ENCODE data around the gene FERD3L.

FERD3L gene

DNA sequence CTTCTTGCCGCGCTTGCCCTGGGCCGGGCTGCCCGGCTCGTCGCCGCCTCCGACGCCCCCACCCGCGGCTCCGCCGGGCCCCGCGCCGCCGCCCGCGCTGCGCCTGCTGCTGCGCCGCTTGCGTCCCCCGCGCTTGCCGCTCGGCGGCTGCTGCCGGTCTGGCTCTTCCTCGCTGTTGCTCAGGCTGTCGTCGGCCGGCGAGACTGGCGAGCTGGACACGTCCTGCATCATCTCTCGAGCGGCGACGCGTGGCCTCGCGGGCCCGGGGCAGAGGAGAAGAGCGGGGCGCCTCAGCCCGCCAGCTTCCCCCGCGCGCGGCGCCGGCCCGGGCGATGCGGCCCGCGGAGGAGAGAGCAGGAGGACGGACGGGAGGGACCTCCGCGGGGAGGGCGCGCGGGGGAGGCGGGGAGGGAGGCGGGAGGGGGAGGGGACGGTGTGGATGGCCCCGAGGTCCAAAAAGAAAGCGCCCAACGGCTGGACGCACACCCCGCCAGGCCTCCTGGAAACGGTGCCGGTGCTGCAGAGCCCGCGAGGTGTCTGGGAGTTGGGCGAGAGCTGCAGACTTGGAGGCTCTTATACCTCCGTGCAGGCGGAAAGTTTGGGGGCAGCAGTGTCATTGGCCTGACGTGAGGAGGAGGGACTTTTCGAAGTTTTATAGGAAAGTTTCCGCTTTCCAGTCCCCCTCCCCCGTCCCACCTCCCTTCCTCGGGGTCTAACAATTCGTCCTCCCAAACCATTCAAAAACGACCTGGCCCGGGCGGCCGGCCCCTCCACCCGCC lies 27.9 kb downstream of the FERD3L start, which contains the start of gene TWIST1:
TSS of gene TWIST1 (minus strand) at position 546 of the 779 bp plus-strand sequence. CDS start at position 231, 315 bp downstream.
- DNase-seq (ENCODE audit: low read depth) = peak; percentile 98

DNA sequence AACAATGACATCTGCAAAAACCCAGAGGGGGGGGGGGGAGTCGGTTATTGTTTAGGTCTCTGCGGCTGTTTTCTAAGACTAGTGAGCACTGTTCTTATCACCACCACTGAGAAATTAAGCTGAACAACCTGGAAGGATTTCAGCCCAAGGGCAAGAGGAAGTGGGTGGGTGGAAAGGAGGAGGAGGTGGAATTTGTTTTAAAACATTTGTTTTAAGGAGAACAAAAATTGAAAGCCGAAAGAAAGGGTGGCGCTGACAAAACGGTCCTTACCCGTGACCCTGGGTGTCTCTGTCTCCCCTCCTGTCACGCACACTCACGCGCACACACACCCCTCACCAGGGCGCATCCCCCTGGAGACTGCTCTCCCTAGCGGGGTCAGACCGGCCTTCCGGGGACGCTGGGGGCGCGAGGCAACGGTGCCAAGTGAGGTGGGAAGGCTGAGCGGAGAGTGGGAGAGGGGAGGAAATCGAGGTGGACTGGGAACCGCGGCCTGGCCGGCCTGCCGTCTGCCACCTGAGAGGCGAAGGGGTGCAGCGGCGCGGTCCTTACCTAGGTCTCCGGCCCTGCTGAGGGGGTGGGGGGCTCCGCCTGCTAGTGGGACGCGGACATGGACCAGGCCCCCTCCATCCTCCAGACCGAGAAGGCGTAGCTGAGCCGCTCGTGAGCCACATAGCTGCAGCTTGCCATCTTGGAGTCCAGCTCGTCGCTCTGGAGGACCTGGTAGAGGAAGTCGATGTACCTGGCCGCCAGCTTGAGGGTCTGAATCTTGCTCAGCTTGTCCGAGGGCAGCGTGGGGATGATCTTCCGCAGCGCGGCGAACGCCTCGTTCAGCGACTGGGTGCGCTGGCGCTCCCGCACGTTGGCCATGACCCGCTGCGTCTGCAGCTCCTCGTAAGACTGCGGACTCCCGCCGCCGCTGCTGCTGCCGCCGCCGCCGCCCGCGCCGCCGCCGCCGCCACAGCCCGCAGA lies 28.8 kb downstream of the FERD3L start:
- no peak for DNase-seq (ENCODE audit: low read depth)

DNA sequence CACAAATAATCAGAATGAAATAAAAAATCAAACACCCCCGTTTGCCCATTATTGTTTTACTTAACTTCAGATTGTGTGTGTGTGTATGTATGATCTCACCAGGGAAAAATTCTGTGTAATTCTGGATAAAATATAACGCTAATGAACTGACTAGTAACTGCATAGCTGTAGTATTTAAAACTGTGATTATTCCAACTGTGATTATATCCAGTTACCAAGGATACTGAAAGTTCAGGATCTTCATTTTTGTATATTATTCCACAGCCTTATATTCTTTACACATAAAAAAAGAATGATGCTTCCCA lies 30.7 kb downstream of the FERD3L start:
- no peak for DNase-seq (ENCODE audit: low read depth)

DNA sequence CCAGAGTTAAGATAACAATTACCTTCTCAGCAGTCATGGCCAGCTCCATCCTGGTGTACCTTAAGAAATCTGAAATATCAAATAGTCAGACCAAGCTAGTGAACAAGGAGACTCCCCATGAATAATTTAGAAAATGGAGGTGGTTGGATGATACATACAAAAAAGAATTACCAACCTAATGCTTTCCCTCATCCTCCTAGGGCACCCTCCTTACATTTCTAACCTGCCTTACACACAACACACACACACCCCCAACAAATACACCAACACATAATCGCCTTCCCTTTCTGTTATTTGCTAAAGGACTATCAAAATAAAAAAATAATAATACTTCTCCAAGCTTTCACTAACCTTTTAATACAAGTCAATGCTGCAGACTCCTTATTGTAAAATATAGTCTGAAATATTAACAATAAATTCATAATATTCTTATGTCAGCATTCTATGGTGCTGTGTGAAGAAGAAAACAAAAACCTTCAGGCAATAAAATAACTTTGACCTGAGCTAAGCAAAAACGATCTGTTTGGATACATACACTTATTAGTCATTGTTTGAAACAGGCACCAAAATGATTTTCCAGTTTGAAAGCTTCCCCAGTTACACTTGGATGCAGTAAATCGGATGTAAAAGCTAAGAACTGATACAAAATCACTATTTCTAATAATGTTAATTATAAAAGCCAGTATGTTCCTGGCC lies 31.2 kb downstream of the FERD3L start:
- no peak for DNase-seq (ENCODE audit: low read depth)

DNA sequence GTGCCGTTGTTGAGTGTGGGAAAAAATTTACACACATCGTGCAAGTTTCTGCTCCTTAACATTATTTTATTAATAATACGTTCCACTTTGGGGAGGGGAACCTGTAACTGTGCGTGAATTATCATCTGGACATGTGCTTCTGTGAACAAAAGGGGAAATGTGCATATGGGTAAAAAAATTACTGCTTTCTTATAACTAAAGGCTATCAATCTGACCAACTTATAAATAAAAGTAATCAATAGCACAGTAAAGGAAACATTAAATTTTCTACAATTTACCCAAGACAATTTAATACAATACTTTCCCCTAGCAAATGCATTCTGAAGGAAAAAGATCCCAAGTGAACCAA lies 32.2 kb downstream of the FERD3L start:
- no peak for DNase-seq (ENCODE audit: low read depth)

DNA sequence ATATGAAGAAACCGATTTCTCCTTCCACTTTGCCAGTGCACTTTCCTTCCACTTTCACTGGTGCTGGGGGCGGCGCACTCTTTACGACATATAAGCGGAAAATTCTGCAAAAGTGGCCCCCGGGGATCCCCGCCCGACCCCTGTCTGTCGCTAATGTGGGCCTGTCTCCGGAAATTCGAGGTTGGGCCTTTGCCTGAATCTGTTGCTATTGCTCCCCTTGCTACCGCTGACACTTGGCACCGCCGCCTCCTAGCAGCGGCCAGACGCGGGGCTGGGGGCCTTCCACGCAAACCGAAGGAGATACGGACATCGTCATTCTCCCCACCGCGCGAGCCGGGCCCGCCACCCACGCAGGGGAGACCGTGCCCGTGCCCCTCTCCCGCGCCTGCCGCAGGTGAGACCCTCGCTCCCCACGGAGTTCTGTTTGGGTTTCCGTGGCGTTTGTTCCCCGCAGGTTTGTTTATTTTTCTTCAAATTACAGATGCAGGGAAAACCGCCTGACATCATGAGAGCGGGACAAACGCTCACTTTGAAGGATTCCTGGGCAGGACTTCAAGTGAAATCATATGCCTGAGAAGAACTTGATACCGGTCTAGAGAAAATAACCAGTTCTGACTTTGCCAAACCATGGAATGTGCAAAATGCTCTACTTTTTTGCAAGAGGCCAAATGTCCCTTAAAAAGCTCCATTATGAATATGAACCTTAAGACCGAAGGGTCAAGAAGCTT lies 32.8 kb downstream of the FERD3L start:
- DNase-seq (ENCODE audit: low read depth) = no peak

DNA sequence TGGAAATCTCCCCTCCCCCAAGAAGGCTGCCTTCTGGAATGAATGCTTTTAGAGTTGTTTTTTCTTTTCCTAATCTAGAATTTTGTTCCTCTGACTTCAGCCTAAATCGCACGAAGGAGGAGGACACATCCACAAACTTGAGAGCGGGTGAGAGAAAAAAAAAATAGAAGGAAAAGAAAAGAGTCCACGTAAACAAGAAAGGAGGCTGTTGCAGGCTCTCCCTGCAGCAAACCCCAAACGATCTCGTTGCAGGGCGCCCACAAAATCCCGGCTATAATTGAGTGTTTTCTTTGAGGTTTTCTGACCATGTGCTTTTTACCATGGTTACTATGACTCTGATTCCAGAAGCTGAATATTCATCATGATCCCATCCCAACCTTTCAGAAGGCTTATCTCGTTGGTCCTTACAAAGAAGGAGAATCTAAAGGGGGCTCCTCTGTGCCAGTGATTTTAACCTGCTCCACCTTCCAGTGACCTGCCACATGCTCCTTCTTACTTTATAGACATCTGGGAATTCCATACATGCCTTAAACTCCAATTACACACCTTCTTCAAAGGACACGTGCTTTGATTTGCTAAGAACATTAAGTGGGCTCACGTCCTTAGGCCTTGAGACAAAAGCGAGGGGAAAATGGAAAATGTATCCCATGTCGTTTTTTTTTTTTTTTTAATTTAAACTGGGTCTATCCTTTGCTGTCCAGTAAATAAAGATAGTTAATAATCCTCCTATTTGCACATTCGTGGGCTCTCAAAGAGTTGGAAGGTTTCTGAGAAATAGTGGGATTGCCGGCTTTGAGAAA lies 33.5 kb downstream of the FERD3L start:
- DNase-seq (ENCODE audit: low read depth) = no peak

DNA sequence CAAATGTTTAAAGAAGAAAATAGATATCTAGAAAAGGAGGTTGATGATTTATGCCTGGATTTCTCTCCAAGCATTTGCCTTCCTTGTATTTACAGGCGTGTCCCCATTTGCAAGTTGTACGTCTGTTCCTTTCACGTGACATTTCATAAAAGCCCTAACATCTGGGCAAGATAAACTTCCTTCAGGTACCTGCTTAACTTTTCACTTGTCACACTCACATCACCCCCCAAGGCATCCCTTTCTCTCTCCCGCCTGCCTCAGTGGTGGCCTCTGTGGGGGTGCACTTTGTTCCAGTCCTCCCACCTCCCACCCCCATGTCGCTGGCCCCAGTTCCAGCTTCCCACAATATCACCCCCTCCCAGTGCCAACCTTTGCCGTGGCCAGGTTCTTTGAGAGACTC lies 34.4 kb downstream of the FERD3L start:
- no peak for DNase-seq (ENCODE audit: low read depth)

DNA sequence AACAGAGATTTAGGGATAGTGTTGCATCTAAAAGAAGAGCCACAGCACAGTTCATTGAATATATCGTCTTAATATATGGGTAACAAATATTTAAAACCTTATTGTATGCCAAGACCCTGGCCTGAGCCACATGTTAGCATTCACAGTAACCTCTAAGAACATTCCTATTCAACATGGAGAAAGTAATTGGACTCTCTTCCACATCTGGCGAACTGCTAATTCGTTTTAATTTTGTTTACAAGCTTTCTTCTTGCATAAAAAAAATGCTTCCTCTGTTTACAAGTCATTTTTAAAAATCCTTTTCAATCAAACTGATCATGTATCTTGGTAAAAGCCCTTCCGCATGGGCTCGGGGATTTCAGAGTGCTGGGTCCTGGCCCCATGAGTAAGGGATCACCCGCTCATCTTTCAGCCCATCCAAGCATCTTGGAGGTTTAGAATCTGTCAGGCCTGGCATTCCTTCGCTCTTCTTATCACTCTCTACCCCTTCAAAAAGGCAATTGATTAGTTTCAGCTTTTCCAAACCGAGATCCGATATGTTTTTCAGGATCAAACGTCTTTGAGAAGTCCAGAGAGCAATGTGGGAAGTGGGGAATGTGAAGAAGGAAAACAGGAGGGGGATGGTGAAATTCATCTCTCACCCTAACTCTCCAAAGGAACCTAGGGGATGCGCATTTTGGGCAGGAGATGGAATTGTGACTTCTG lies 35.0 kb downstream of the FERD3L start:
- no peak for DNase-seq (ENCODE audit: low read depth)

DNA sequence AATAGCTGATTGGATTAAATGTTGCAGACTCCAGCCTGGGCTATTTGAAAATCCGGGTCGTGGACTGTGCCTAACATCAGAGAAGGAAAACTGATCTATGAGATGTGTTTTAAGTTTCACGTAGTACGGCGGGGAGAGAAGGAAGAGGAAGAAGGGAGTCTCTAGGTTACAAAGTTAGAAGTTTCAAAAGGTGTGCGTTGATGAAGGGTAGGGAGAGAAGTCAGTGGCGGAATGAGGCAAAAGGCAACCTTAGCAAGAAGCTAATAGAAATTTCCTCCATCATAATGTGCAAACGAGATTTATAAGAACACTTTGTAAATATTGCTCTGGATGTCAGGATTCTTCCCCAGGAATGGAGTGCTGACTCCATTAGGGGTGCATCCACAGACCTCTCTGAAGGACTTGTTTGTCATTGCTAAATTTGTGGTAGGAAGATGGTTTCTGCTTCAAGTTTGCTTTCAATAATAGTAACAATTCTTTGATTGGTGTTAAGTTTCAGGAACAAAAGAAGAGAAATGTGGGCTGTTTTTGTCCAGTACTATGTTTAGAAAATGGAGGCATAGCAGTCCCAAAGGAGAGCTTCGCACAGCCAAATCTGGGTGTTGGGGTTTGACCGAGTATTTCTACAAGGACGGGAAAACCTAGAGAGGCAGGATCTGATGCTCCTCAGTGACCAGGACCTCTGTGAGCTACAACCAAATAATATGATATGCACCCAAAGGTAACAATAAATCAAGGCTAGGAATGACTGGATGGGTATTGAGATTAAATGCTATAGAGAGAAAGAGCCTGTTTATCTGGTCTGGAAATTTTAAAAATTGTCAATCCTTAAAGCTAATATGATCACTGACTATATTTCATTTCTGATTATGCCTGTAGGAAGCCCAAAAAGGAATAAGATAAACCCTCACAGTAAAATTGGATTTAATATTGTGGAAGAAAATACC lies 35.9 kb downstream of the FERD3L start:
- DNase-seq (ENCODE audit: low read depth) = no peak

DNA sequence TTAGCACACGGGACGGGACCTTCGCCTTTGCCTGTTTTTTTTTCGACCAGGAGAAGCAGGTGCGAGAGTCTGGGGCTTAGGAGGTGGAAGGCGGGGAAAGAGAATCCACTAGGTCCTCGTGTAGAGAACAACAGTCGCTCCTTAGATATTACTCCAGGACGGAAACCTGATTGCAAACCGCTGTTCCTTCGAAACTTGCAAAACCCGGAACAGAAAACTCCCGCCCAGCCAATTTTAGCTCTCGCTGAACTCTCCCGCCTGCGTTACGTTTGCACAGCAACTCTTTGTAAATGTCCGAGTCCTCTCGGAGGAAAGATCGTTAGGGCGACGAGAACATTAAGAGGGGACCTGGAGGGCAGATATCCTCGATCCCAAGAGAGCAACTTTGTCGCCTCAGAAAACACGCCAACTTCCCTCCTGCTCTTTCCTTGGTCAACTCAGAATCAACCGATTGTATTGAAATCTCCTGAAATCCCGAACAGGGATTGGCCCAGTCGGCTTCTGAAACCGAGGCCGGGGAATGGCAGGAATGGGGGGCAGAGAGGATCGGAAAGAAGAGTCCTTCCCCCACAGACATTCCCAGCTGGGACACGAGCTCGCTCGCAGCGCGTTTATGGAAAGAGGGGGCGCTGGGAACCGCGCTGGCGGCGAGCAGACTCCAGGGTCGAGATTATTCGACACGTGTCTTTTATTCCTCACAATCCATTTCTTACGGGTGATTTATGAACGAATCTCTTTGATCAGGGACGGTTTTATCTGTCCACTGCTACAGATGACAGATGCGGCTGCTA lies 37.7 kb downstream of the FERD3L start:
- no peak for DNase-seq (ENCODE audit: low read depth)

DNA sequence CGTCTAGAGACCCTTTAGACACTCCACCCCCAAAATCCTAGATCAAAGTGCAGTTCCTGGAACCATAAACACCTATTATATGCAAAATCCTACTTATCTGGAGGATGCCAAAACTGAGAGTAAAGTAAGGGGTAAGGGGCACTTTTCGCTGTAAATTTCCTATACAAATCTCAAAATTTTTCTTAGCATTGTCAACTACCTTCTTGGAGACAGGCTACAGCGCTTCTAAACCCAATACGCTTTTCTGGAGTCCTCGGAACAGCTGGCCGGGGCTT lies 38.2 kb downstream of the FERD3L start:
- no peak for DNase-seq (ENCODE audit: low read depth)

DNA sequence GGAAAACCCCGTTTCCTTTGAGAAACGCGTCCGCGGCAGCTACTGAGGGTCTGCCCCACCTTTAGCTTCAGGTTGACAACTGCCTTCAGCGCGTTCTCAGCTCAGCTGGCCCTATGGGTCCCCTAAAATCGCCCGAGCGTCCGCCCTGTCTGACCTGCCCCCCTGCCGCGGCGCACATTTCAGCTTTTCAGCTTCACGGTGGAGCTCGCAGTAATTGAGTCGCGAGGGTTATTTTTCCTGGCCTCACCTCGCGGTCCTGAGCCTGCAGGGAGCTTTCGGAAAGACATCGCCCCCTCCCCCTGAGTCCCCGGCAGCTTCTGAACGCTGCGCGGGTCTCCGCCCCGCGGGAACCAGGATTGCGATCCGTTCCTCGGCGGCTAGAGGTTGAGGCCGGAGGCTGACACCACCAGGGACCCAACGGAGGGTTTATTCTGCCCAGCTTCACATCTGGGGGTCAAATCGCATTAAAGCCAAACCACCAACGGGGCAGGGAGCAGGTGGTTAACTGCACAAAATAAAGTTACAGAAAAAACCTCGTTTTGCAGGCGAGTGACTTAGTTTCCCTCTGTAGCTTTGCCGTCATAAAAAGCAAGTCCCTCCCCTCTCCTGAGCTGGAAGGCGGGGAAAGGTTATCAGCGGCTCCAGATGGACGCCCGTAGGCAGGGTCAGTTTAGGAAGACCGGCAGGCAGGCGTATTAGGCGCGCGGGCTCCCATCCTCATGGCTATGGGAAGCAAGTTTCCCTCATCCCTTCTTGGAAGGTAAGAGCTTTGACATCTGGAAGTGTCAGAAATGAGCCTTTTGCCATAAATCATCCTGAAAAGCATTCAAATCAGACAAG lies 38.8 kb downstream of the FERD3L start:
- no peak for DNase-seq (ENCODE audit: low read depth)

DNA sequence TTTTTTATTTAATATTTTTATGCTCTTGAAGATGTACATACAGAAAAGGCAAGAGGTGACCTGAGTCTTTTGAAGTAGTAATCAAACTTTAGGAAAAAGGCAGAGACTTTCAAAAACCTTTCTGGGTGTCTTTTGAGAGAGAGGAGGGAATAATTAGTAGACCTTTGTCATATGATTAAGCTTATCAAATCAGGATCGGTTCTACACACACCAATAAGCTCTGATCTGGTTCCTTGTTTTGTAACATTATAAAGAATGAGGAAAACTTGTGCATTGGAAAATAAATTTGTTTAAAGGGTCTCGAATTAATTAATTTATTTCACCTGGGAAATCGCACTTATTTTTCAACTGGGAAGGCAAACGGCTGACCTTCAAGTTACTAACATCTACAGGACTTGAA lies 39.7 kb downstream of the FERD3L start:
- DNase-seq (ENCODE audit: low read depth) = no peak

DNA sequence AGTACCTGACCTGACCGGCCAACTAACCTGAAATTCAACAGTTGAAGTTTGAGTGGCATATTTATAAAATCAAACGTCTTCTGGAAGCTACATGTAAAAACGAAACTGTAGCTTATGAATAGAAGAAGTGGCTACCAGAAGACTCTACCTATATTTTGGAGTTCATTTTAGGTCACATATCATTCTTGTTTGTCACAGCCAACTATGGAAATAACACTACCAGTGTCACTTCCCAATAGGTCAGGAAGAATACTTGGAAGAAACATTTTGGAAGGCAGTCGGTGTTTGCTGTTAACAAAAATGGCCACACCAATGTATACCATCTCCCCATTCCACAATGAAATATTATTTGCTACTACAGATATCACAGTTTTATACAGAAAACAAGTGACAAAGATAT lies 40.4 kb downstream of the FERD3L start:
- no peak for DNase-seq (ENCODE audit: low read depth)

DNA sequence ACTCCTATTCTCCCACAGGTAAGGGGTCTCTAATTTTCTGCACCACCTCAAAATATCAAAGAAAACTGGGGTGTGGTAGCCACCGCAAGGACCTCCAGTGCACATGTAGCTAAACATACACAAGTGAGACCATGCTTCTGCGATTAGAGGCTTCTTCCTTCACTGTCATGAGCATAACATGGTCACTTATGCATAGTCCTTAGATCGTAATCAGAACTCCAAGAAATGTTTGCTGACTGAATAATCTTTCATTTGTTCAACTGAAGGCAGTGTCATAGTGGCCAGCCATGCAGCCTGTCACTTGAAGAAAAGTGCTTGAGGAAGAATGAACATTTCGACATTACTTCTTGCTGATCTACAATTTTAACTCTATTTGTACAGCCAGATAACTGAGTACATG lies 42.3 kb downstream of the FERD3L start:
- no peak for DNase-seq (ENCODE audit: low read depth)

DNA sequence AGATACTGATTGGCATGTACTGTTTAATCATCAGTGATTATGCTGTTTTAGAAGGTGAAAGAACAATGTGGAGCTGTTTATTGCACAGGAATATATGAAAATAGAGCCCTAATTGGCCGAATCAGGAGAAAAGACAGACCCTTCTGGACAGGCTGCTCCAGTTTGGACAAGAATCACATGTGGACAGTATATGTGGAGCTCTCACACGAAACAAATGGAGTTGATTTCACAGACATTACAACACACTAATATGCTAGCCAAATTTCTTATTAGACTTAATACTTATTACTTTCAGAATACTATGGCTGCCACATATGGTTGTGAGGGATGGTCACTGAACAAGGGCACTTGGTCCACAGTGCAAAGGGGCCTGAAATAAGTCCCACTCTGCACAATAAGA lies 43.3 kb downstream of the FERD3L start:
- DNase-seq (ENCODE audit: low read depth) = no peak

DNA sequence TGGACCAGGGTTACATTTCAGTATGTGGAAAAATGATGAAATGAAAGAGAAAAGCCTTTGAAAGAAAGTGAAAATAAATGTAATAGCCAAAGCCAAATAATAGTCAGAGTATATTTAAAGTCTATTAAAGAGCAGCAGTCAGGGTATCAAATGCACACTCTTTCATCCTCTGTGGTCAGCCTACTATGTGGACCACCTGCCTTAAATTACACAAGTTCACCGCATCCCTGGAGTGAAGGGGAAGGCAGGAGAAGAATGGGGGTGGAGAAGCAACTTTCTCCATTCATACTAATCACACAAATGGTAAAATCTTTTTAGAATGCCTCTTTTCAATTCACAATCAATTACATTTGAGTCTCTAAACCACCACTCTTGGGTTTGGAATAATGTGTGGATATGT lies 43.7 kb downstream of the FERD3L start:
- DNase-seq (ENCODE audit: low read depth) = no peak
